ENCODE measurements around the gene SHBG.
A peak's percentile ranks its signal among the peaks of the same experiment; 100 is the strongest.

DNA sequence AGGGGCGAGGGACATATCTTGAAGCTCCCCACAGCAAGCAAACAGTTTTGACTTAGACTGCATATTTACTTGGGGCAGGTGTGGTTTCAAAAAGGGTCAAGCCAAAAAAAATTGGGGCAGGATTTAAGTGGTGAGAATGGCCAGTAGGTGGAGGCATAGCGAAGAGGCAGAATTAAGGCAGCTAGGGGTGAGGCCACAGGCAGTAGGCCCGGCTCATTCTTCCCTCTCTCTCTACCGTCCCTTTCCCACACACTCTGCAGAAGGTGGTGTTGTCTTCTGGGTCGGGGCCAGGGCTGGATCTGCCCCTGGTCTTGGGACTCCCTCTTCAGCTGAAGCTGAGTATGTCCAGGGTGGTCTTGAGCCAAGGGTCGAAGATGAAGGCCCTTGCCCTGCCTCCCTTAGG is 2.6 kb downstream of the SHBG start:
- TF ChIP-seq, protein P1, sequence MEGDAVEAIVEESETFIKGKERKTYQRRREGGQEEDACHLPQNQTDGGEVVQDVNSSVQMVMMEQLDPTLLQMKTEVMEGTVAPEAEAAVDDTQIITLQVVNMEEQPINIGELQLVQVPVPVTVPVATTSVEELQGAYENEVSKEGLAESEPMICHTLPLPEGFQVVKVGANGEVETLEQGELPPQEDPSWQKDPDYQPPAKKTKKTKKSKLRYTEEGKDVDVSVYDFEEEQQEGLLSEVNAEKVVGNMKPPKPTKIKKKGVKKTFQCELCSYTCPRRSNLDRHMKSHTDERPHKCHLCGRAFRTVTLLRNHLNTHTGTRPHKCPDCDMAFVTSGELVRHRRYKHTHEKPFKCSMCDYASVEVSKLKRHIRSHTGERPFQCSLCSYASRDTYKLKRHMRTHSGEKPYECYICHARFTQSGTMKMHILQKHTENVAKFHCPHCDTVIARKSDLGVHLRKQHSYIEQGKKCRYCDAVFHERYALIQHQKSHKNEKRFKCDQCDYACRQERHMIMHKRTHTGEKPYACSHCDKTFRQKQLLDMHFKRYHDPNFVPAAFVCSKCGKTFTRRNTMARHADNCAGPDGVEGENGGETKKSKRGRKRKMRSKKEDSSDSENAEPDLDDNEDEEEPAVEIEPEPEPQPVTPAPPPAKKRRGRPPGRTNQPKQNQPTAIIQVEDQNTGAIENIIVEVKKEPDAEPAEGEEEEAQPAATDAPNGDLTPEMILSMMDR (IDR thresholded peaks at IDR 0.05), result peak in 3 of 6 experiments; percentile 23 to 38 (median 38)
- no peak for TF ChIP-seq POLR2A (IDR thresholded peaks at IDR 0.05)

Measured in thyroid gland (tissue), 4 donors.